ENCODE data around the gene KMT5B. TPM values are rescaled to one million over a fixed set of nuclear protein-coding genes. Genes with fewer than 3 reads are reported as not detected.
A peak's percentile ranks its signal among the peaks of the same experiment; 100 is the strongest.

Gene KMT5B
- total RNA-seq, 1 experiment from 2014 or later, result 43.8 TPM

DNA sequence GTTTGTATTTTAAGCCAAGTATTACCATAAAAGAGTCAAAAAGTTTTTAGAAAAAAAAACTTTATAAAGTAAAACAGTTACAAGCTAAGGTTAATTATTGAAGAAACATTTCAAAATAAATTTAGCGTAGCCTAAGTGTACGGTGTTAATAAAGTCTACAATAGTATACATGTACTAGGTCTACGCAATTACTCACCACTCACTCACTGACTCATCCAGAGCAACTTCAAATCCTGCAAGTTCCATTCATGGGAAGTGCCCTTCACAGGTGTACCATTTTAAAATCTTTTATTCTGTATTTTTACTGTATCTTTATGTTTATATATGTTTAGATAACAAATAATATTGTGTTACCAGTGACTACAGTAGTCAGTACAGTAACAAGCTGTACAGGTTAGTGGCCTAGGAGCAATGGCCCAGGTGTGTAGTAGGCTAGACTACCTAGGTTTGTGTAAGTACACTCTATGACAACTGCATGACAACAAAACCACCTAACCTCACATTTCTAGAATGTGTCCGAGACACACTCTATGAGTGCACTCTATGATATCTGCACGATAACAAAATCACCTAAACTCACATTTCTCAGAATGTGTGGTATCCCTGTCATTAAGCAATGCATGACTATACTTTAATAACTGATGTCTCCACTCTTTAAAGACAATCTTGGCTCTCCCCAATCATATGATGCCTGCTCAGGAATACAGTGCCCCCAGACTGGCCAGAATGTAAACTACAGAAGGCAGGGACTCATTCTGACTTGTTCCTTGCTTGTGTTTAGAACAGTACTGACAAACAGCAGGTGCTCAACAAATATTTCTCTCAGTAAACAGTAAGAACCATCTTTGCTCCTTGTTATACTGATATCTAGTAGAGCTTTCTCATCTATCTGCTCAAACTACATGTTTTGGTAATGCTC is 21.2 kb downstream of the KMT5B start (continued):
- TF ChIP-seq IRF2 (CRISPR knock-in tag; IDR thresholded peaks at IDR 0.05; ENCODE audit: borderline replicate concordance, low read depth), result no peak
- TF ChIP-seq, protein P1, sequence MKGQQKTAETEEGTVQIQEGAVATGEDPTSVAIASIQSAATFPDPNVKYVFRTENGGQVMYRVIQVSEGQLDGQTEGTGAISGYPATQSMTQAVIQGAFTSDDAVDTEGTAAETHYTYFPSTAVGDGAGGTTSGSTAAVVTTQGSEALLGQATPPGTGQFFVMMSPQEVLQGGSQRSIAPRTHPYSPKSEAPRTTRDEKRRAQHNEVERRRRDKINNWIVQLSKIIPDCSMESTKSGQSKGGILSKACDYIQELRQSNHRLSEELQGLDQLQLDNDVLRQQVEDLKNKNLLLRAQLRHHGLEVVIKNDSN (CRISPR knock-in tag; IDR thresholded peaks at IDR 0.05), result no peak

DNA sequence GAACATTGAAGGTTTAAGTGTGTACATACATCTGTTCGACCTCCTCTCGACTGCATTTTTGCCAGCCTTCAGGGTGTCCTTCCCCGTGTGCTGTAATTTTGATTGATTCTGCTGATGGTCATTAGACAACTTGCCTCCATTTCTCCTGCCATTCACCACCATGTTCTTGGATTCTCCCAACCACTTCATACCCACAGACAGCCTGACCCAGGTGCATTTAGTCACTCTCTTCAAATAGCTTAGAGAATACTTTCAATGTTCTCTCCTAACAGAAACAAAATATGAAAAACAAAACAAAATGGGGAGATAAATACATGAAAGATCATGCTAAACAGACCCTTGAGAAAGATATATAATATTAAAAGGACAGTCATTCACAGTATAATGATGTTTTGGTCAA is 23.2 kb downstream of the KMT5B start:
- ChIA-PET CTCF (interaction anchor here (1.0 to 2.5 kb wide), 2 partner anchors 15 to 19 kb away, joined by 4 to 7 read pairs; no protein-coding TSS in a partner anchor), POLR2A (no interaction called here)
- Mint-ChIP-seq H3K36me3 (peaks cover 18% of the 10 kb centered on the region), H3K9me3 (no peaks in the 10 kb centered on the region), H3K4me1 (peaks cover 44% of the 10 kb centered on the region), H3K4me3 (no peak overlapping the region), H3K27me3 (ENCODE audit: low read depth) (no peaks in the 10 kb centered on the region), H3K27ac (peak overlapping the region; percentile 10; the same call in 1 of the 2 replicates)
- ATAC-seq (no peak), DNase-seq (ENCODE audit: low spot score) (no peak)
- TF ChIP-seq HMGA2 (CRISPR knock-in tag; IDR thresholded peaks at IDR 0.05), result no peak
- no peak for TF ChIP-seq ETV6 (CRISPR knock-in tag; IDR thresholded peaks at IDR 0.05)
- no peak for TF ChIP-seq CREM (CRISPR knock-in tag; IDR thresholded peaks at IDR 0.05)
- TF ChIP-seq IRF2 (CRISPR knock-in tag; IDR thresholded peaks at IDR 0.05; ENCODE audit: borderline replicate concordance, low read depth), result no peak
- no peak for TF ChIP-seq ZNF396 (CRISPR knock-in tag; IDR thresholded peaks at IDR 0.05; ENCODE audit: borderline replicate concordance)
- no peak for TF ChIP-seq ZNF512 (CRISPR knock-in tag; IDR thresholded peaks at IDR 0.05; ENCODE audit: borderline replicate concordance)
- no peak for TF ChIP-seq KAT7 (CRISPR knock-in tag; IDR thresholded peaks at IDR 0.05; ENCODE audit: borderline replicate concordance)
- no peak for TF ChIP-seq ZNF232 (CRISPR knock-in tag; IDR thresholded peaks at IDR 0.05)
- TF ChIP-seq NFYB (CRISPR knock-in tag; conservative IDR thresholded peaks at IDR 0.05; ENCODE audit: low read depth), result no peak
- no peak for TF ChIP-seq ARID4B (CRISPR knock-in tag; IDR thresholded peaks at IDR 0.05; ENCODE audit: borderline replicate concordance)
- TF ChIP-seq, protein P2, sequence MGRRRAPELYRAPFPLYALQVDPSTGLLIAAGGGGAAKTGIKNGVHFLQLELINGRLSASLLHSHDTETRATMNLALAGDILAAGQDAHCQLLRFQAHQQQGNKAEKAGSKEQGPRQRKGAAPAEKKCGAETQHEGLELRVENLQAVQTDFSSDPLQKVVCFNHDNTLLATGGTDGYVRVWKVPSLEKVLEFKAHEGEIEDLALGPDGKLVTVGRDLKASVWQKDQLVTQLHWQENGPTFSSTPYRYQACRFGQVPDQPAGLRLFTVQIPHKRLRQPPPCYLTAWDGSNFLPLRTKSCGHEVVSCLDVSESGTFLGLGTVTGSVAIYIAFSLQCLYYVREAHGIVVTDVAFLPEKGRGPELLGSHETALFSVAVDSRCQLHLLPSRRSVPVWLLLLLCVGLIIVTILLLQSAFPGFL (CRISPR knock-in tag; IDR thresholded peaks at IDR 0.05; ENCODE audit: borderline replicate concordance), result no peak
- TF ChIP-seq GRHL2 (CRISPR knock-in tag; IDR thresholded peaks at IDR 0.05; ENCODE audit: insufficient replicate concordance, severe bottlenecking), result no peak
- TF ChIP-seq CBFB (CRISPR knock-in tag; IDR thresholded peaks at IDR 0.05; ENCODE audit: low read depth), result no peak
- no peak for TF ChIP-seq ESRRA (CRISPR knock-in tag; IDR thresholded peaks at IDR 0.05; ENCODE audit: borderline replicate concordance)
- TF ChIP-seq, protein P3, sequence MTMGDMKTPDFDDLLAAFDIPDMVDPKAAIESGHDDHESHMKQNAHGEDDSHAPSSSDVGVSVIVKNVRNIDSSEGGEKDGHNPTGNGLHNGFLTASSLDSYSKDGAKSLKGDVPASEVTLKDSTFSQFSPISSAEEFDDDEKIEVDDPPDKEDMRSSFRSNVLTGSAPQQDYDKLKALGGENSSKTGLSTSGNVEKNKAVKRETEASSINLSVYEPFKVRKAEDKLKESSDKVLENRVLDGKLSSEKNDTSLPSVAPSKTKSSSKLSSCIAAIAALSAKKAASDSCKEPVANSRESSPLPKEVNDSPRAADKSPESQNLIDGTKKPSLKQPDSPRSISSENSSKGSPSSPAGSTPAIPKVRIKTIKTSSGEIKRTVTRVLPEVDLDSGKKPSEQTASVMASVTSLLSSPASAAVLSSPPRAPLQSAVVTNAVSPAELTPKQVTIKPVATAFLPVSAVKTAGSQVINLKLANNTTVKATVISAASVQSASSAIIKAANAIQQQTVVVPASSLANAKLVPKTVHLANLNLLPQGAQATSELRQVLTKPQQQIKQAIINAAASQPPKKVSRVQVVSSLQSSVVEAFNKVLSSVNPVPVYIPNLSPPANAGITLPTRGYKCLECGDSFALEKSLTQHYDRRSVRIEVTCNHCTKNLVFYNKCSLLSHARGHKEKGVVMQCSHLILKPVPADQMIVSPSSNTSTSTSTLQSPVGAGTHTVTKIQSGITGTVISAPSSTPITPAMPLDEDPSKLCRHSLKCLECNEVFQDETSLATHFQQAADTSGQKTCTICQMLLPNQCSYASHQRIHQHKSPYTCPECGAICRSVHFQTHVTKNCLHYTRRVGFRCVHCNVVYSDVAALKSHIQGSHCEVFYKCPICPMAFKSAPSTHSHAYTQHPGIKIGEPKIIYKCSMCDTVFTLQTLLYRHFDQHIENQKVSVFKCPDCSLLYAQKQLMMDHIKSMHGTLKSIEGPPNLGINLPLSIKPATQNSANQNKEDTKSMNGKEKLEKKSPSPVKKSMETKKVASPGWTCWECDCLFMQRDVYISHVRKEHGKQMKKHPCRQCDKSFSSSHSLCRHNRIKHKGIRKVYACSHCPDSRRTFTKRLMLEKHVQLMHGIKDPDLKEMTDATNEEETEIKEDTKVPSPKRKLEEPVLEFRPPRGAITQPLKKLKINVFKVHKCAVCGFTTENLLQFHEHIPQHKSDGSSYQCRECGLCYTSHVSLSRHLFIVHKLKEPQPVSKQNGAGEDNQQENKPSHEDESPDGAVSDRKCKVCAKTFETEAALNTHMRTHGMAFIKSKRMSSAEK (CRISPR knock-in tag; IDR thresholded peaks at IDR 0.05; ENCODE audit: borderline replicate concordance), result no peak
